K562 (cell line): Measurements from ENCODE around the gene CMIP. TPM values are rescaled to one million over a fixed set of nuclear protein-coding genes. Genes with fewer than 3 reads are reported as not detected.

ENCODE experiments used
- CREM ChIP-seq: IDR thresholded peaks from 2 replicates; pipeline ENCODE4 v1.6.1; 2014; ENCODE audit warnings: antibody characterized with exemption, low read depth
- CSDE1 ChIP-seq, 2 experiments: fragments of 450-650 bp; IDR thresholded peaks; 2 replicates each; pipeline ENCODE4 v1.6.1; 2016; ENCODE audit warnings: mild to moderate bottlenecking in 1 of 2
- GTF2A2 ChIP-seq: IDR thresholded peaks from 2 replicates; pipeline ENCODE4 v1.6.1; 2016; ENCODE audit warnings: mild to moderate bottlenecking, missing genetic modification characterization, missing compliant biosample characterization
- MYBL2 ChIP-seq, 2 experiments: fragments of 450-650 bp in 1 of 2; sonication (generic) in 1 of 2; formaldehyde crosslinking in 1 of 2; IDR thresholded peaks; 2 replicates each; pipeline versions ENCODE4 v1.6.1 to v1.8.1; 2017 to 2022; ENCODE audit warnings: borderline replicate concordance in 1 of 2, inconsistent platforms in 1 of 2, low read depth in 1 of 2, mild to moderate bottlenecking in 1 of 2, missing genetic modification reagents in 1 of 2, moderate library complexity in 1 of 2
- NFRKB ChIP-seq: fragments of 450-650 bp; IDR thresholded peaks from 2 replicates; pipeline ENCODE4 v1.6.1; 2016; ENCODE audit warnings: low read depth
- SMC3 ChIP-seq: conservative IDR thresholded peaks from 2 replicates; pipeline ENCODE4 v1.6.1; 2011; ENCODE audit warnings: low read depth, low read length, improper control_type of control experiment; ENCODE audit not compliant: insufficient read depth
- TBL1XR1 ChIP-seq, 2 experiments: IDR thresholded peaks; 2 replicates each; pipeline ENCODE4 v1.6.1; 2012; ENCODE audit warnings: improper control_type of control experiment in 2 of 2, low read length in 2 of 2, mild to moderate bottlenecking in 1 of 2
- ZC3H8 ChIP-seq: fragments of 450-650 bp; IDR thresholded peaks from 2 replicates; pipeline ENCODE4 v1.6.1; 2017
- ZNF146 ChIP-seq: IDR thresholded peaks from one replicate; pipeline ENCODE4 v1.6.1; 2018; ENCODE audit warnings: missing compliant biosample characterization; ENCODE audit not compliant: unreplicated experiment
- ZNF644 ChIP-seq: fragments of 200-800 bp; sonication (Bioruptor generic); IDR thresholded peaks from 2 replicates; pipeline ENCODE4 v1.6.1; 2016; ENCODE audit warnings: low read depth, missing genetic modification characterization, missing compliant biosample characterization
- polyA plus RNA-seq, 8 experiments: library from polyadenylated mRNA; depleted of rRNA in 4 of 8; stranded (reverse) in 5 of 8; unstranded in 3 of 8; fragments of >200 nt; fragmentation: Nextera tagmentation in 2 of 8; fragmentation: Illumina TruSeq in 1 of 8; extraction: Ambion mirVana in 2 of 8; extraction: Trizol in 1 of 8; gene quantifications; 2 replicates each; pipeline versions ENCODE4 v1.2.1 to v1.2.3, GENCODE V29; 2011 to 2014; ENCODE audit warnings: inconsistent platforms in 1 of 8, missing spikeins in 1 of 8
- total RNA-seq, 7 experiments: library from RNA; depleted of rRNA in 6 of 7; stranded (reverse); fragments of >200 nt in 6 of 7; fragmentation: Illumina TruSeq in 2 of 7; extraction: Trizol in 2 of 7; gene quantifications; 2 replicates each; pipeline versions ENCODE4 v1.2.1 to v1.2.3, GENCODE V29; 2011 to 2021; ENCODE audit warnings: low replicate concordance in 1 of 7
- TF ChIP-seq, protein P1 (sequence below): fragments of 250-450 bp; sonication (Bioruptor Pico); IDR thresholded peaks from 2 replicates; pipeline ENCODE4 v1.8.0; 2022; ENCODE audit warnings: moderate library complexity, mild to moderate bottlenecking, inconsistent platforms
- TF ChIP-seq, protein P2 (sequence below): fragments of 250-450 bp; sonication (Bioruptor Pico); IDR thresholded peaks from 2 replicates; pipeline ENCODE4 v1.4.0; 2020; ENCODE audit warnings: mild to moderate bottlenecking, moderate library complexity
- TF ChIP-seq, protein P3 (sequence below): fragments of 250-450 bp; sonication (Bioruptor Pico); IDR thresholded peaks from 2 replicates; pipeline ENCODE4 v1.5.0; 2020; ENCODE audit warnings: mild to moderate bottlenecking

Gene CMIP
- total and polyA plus RNA-seq, 9 of the 15 experiments (the other 6 are each of a cell fraction or from before 2014, with no cell fraction given), result 0.94 to 82.5 (median 10.3) TPM

DNA sequence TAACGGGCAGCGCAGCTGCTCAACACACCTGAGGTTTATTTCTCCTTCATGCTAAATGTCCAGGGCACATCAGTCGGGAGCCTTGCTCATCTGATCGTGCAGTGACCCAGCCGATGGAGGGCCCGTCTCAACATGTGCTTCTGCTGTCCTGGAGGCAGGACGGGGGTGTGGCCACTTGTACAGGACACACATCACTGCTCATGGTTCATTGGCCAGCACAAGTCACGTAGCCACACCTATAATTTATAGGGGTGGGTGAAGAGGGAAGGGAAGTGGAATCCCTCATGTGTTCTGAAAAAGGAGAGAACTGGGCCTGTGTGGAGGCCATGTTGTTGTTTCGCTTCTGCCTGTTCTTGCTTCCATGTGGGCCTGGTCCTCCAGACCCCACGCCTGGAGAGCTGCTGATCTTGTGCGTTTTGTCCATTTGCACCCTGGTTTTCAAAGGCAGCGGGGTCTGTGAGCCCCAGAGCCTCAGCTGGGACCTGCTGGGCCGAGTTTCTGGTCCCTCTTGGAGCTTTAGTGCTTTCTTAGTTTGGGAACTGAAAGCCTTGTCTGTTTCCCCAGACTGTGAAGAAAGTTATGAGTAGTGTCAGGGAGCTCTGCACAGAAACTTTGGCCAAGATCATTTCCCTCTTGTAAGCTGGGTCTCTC, 60.5 kb downstream of the CMIP start (continued):
- TF ChIP-seq TBL1XR1 (IDR thresholded peaks at IDR 0.05; ENCODE audit: low read length in 2 of 2), result 0 out of 4 replicates have a peak, but pooled peaks of 1 of the 2 experiments have one; percentile 27
- TF ChIP-seq, protein P1, sequence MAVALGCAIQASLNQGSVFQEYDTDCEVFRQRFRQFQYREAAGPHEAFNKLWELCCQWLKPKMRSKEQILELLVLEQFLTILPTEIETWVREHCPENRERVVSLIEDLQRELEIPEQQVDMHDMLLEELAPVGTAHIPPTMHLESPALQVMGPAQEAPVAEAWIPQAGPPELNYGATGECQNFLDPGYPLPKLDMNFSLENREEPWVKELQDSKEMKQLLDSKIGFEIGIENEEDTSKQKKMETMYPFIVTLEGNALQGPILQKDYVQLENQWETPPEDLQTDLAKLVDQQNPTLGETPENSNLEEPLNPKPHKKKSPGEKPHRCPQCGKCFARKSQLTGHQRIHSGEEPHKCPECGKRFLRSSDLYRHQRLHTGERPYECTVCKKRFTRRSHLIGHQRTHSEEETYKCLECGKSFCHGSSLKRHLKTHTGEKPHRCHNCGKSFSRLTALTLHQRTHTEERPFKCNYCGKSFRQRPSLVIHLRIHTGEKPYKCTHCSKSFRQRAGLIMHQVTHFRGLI (CRISPR knock-in tag), result no peak
- TF ChIP-seq CREM, result peak; percentile 75
- TF ChIP-seq, protein P2, sequence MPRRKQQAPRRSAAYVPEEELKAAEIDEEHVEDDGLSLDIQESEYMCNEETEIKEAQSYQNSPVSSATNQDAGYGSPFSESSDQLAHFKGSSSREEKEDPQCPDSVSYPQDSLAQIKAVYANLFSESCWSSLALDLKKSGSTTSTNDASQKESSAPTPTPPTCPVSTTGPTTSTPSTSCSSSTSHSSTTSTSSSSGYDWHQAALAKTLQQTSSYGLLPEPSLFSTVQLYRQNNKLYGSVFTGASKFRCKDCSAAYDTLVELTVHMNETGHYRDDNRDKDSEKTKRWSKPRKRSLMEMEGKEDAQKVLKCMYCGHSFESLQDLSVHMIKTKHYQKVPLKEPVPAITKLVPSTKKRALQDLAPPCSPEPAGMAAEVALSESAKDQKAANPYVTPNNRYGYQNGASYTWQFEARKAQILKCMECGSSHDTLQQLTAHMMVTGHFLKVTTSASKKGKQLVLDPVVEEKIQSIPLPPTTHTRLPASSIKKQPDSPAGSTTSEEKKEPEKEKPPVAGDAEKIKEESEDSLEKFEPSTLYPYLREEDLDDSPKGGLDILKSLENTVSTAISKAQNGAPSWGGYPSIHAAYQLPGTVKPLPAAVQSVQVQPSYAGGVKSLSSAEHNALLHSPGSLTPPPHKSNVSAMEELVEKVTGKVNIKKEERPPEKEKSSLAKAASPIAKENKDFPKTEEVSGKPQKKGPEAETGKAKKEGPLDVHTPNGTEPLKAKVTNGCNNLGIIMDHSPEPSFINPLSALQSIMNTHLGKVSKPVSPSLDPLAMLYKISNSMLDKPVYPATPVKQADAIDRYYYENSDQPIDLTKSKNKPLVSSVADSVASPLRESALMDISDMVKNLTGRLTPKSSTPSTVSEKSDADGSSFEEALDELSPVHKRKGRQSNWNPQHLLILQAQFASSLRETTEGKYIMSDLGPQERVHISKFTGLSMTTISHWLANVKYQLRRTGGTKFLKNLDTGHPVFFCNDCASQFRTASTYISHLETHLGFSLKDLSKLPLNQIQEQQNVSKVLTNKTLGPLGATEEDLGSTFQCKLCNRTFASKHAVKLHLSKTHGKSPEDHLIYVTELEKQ (CRISPR knock-in tag), result no peak
- no peak for TF ChIP-seq ZNF146 (CRISPR knock-in tag)
- no peak for TF ChIP-seq ZNF644 (tag)
- no peak for TF ChIP-seq MYBL2 (IDR thresholded peaks at IDR 0.05; ENCODE audit: low read depth)
- no peak for TF ChIP-seq MYBL2 (CRISPR knock-in tag; IDR thresholded peaks at IDR 0.05; ENCODE audit: borderline replicate concordance)
- TF ChIP-seq, protein P3, sequence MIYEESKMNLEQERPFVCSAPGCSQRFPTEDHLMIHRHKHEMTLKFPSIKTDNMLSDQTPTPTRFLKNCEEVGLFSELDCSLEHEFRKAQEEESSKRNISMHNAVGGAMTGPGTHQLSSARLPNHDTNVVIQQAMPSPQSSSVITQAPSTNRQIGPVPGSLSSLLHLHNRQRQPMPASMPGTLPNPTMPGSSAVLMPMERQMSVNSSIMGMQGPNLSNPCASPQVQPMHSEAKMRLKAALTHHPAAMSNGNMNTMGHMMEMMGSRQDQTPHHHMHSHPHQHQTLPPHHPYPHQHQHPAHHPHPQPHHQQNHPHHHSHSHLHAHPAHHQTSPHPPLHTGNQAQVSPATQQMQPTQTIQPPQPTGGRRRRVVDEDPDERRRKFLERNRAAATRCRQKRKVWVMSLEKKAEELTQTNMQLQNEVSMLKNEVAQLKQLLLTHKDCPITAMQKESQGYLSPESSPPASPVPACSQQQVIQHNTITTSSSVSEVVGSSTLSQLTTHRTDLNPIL, result no peak
- TF ChIP-seq SMC3, result 0 out of 2 replicates have a peak, but pooled peaks have one; percentile 23
- peak; percentile 92 for TF ChIP-seq NFRKB
- TF ChIP-seq GTF2A2, result no peak
- TF ChIP-seq CSDE1 (IDR thresholded peaks at IDR 0.05), result no peak
- no peak for TF ChIP-seq ZC3H8
